H9 (cell line): ENCODE measurements around the gene RGN. TPM values are rescaled to one million over a fixed set of nuclear protein-coding genes. Genes with fewer than 3 reads are reported as not detected.
"Not testable (repeated sequence)": the region's sequence is repeated elsewhere in the genome, so short reads cannot be mapped to it uniquely, and the experiment has no call there.

Experiments
- DNase-seq: peaks from one replicate; pipeline ENCODE4 v3.0.0-alpha.2; 2017
- H2AFZ ChIP-seq: one replicate; pipeline ENCODE4 v1.6.1; 2013; ENCODE audit warnings: mild to moderate bottlenecking, low read length, control low read depth, moderate library complexity
- H2AK5ac ChIP-seq: 2 replicates; pipeline ENCODE4 v1.6.1; 2013; ENCODE audit warnings: low read length, control low read depth, mixed read lengths; ENCODE audit not compliant: insufficient read length
- H2BK120ac ChIP-seq: one replicate; pipeline ENCODE4 v1.6.1; 2013; ENCODE audit warnings: low read depth, mild to moderate bottlenecking, low read length, control low read depth, inconsistent platforms; ENCODE audit not compliant: poor library complexity, severe bottlenecking
- H2BK12ac ChIP-seq: 2 replicates; pipeline ENCODE4 v1.6.1; 2013; ENCODE audit warnings: low read length, control low read depth, mixed read lengths, low read depth; ENCODE audit not compliant: insufficient read length
- H2BK15ac ChIP-seq: 2 replicates; pipeline ENCODE4 v1.6.1; 2013; ENCODE audit warnings: low read depth, low read length, control low read depth
- H2BK20ac ChIP-seq: one replicate; pipeline ENCODE4 v1.6.1; 2013; ENCODE audit warnings: low read depth, mild to moderate bottlenecking, low read length, control low read depth, inconsistent platforms; ENCODE audit not compliant: poor library complexity, severe bottlenecking
- H2BK5ac ChIP-seq: 2 replicates; pipeline ENCODE4 v1.6.1; 2013; ENCODE audit warnings: low read length, control low read depth, mixed read lengths; ENCODE audit not compliant: insufficient read length
- H3K14ac ChIP-seq: 2 replicates; pipeline ENCODE4 v1.6.1; 2013; ENCODE audit warnings: low read length, control low read depth; ENCODE audit not compliant: insufficient read depth
- H3K18ac ChIP-seq: 2 replicates; pipeline ENCODE4 v1.6.1; 2013; ENCODE audit warnings: low read depth, mild to moderate bottlenecking, mixed read lengths, low read length, control low read depth; ENCODE audit not compliant: insufficient read length
- H3K23ac ChIP-seq: 2 replicates; pipeline ENCODE4 v1.6.1; 2013; ENCODE audit warnings: low read length, control low read depth, mixed read lengths, low read depth; ENCODE audit not compliant: insufficient read length
- H3K23me2 ChIP-seq: 2 replicates; pipeline ENCODE4 v1.6.1; 2013; ENCODE audit warnings: low read depth, mild to moderate bottlenecking, mixed read lengths, low read length, control low read depth; ENCODE audit not compliant: insufficient read length, poor library complexity, severe bottlenecking
- H3K27ac ChIP-seq: 2 replicates; pipeline ENCODE4 v1.5.1; 2013; ENCODE audit warnings: low read length, control low read depth, mixed read lengths, low read depth; ENCODE audit not compliant: insufficient read length
- H3K27me3 ChIP-seq: 2 replicates; pipeline ENCODE4 v1.6.1; 2013; ENCODE audit warnings: low read length, control low read depth, inconsistent platforms; ENCODE audit not compliant: insufficient read depth
- H3K4ac ChIP-seq: 2 replicates; pipeline ENCODE4 v1.6.1; 2013; ENCODE audit warnings: low read depth, mild to moderate bottlenecking, control low read depth, inconsistent platforms, low read length, moderate library complexity
- H3K4me1 ChIP-seq: 2 replicates; pipeline ENCODE4 v1.6.1; 2013; ENCODE audit warnings: low read length, control low read depth, inconsistent platforms; ENCODE audit not compliant: insufficient read depth
- H3K4me2 ChIP-seq: 2 replicates; pipeline ENCODE4 v1.6.1; 2013; ENCODE audit warnings: low read length, control low read depth, mixed read lengths; ENCODE audit not compliant: insufficient read length, insufficient read depth
- H3K56ac ChIP-seq: 2 replicates; pipeline ENCODE4 v1.6.1; 2013; ENCODE audit warnings: low read depth, mild to moderate bottlenecking, mixed read lengths, low read length, control low read depth; ENCODE audit not compliant: insufficient read length
- H3K79me1 ChIP-seq: 2 replicates; pipeline ENCODE4 v1.6.1; 2013; ENCODE audit warnings: low read depth, mild to moderate bottlenecking, moderate library complexity, low read length, control low read depth, inconsistent platforms; ENCODE audit not compliant: insufficient read depth, poor library complexity, severe bottlenecking
- H3K79me2 ChIP-seq: 2 replicates; pipeline ENCODE4 v1.6.1; 2013; ENCODE audit warnings: low read length, control low read depth, inconsistent platforms; ENCODE audit not compliant: insufficient read depth
- H3K9ac ChIP-seq: 2 replicates; pipeline ENCODE4 v1.6.1; 2013; ENCODE audit warnings: low read length, control low read depth, mixed read lengths; ENCODE audit not compliant: insufficient read length; ENCODE audit errors: extremely low read depth
- H3K9me3 ChIP-seq: one replicate; pipeline ENCODE4 v1.6.1; 2013; ENCODE audit warnings: low read depth, low read length, inconsistent platforms; ENCODE audit not compliant: control insufficient read depth
- H3T11ph ChIP-seq: one replicate; pipeline ENCODE4 v1.6.1; 2013; ENCODE audit warnings: mild to moderate bottlenecking, low read length, control low read depth, inconsistent platforms
- H4K20me1 ChIP-seq: one replicate; pipeline ENCODE4 v1.6.1; 2013; ENCODE audit not compliant: control insufficient read depth, insufficient read length, insufficient read depth
- H4K5ac ChIP-seq: 2 replicates; pipeline ENCODE4 v1.6.1; 2013; ENCODE audit warnings: low read depth, mild to moderate bottlenecking, mixed read lengths, low read length, control low read depth; ENCODE audit not compliant: insufficient read length
- H4K8ac ChIP-seq: replicated peaks from 2 replicates; pipeline ENCODE4 v1.6.1; 2013; ENCODE audit warnings: low read length, control low read depth, mixed read lengths, low read depth; ENCODE audit not compliant: insufficient read length
- H4K91ac ChIP-seq: 2 replicates; pipeline ENCODE4 v1.6.1; 2013; ENCODE audit warnings: low read depth, mild to moderate bottlenecking, moderate library complexity, mixed read lengths, low read length, control low read depth; ENCODE audit not compliant: insufficient read length
- H3K27ac Mint-ChIP-seq, 3 experiments: 2 replicates in 2 of 3; 3 replicates in 1 of 3; pipeline ENCODE4 v1.8.0; 2020 to 2021; ENCODE audit warnings: mixed read lengths in 3 of 3, mild to moderate bottlenecking in 1 of 3, moderate library complexity in 1 of 3
- H3K27me3 Mint-ChIP-seq: 2 replicates; pipeline ENCODE4 v1.8.0; 2021; ENCODE audit warnings: low read depth, mild to moderate bottlenecking, moderate library complexity, mixed read lengths
- H3K36me3 Mint-ChIP-seq, 3 experiments: 2 replicates in 2 of 3; 3 replicates in 1 of 3; pipeline ENCODE4 v1.8.0; 2020 to 2021; ENCODE audit warnings: low read depth in 3 of 3, mixed read lengths in 3 of 3; ENCODE audit not compliant: insufficient read depth in 1 of 3
- H3K4me1 Mint-ChIP-seq, 2 experiments: 2 replicates each; pipeline ENCODE4 v1.8.0; 2020; ENCODE audit warnings: mixed read lengths in 2 of 2
- H3K4me3 Mint-ChIP-seq, 2 experiments: 2 replicates in 1 of 2; 3 replicates in 1 of 2; pipeline ENCODE4 v1.8.0; 2020 to 2021; ENCODE audit warnings: mild to moderate bottlenecking in 2 of 2, mixed read lengths in 2 of 2, moderate library complexity in 1 of 2
- H3K9me3 Mint-ChIP-seq, 2 experiments: 2 replicates in 1 of 2; 3 replicates in 1 of 2; pipeline ENCODE4 v1.8.0; 2020; ENCODE audit warnings: mild to moderate bottlenecking in 2 of 2, mixed read lengths in 2 of 2, moderate library complexity in 1 of 2
- CTCF ChIP-seq: fragments of 200-600 bp; sonication (generic); conservative IDR thresholded peaks from 3 replicates; pipeline ENCODE4 v1.8.0; 2021; ENCODE audit warnings: antibody characterized with exemption, mild to moderate bottlenecking
- WGBS: extraction: QIAGEN DNeasy Blood & Tissue Kit; methylation state at CpG from one replicate; pipeline ENCODE4 v1.1.7; 2013; ENCODE audit warnings: missing lambda C conversion rate, low lambda C conversion rate, mixed read lengths; ENCODE audit not compliant: insufficient read length; ENCODE audit errors: extremely low coverage; 5-methylcytosine and 5-hydroxymethylcytosine counted together
- total RNA-seq: library from RNA; stranded (reverse); gene quantifications from 2 replicates; pipeline ENCODE4 v1.2.1, GENCODE V29; 2021

Gene RGN
- total RNA-seq, 1 experiment from 2014 or later = not detected

GRCh38 chrX:47133493-47133892 is 55.2 kb downstream of the RGN start:
- no peaks in the 10 kb centered on the region for H3K79me2 ChIP-seq
- H3K79me1 ChIP-seq = no peaks in the 10 kb centered on the region
- H3K4me1 ChIP-seq = no peaks in the 10 kb centered on the region
- no CpG with 5 or more reads among the region's 5 CpGs for WGBS
- no peak overlapping the region for H4K91ac ChIP-seq
- no peak overlapping the region for H3K4ac ChIP-seq
- H3K23me2 ChIP-seq = no peaks in the 10 kb centered on the region
- no peak overlapping the region for H3K4me2 ChIP-seq
- Mint-ChIP-seq H3K27me3 (no peaks in the 10 kb centered on the region; the same call in 1 of the 2 replicates), H3K4me3 (no peak overlapping the region), H3K4me1 (no peaks in the 10 kb centered on the region), H3K27ac (no peak overlapping the region), H3K9me3 (peaks cover 50 to 52% of the 10 kb centered on the region in 2 experiments), H3K36me3 (no peaks in the 10 kb centered on the region; a peak in 1 of 7 replicates)
- H3K9me3 ChIP-seq = no peaks in the 10 kb centered on the region
- no peak overlapping the region for H3K18ac ChIP-seq
- no peaks in the 10 kb centered on the region for H3K27me3 ChIP-seq
- no peaks in the 10 kb centered on the region for H4K20me1 ChIP-seq
- no peak for TF ChIP-seq CTCF
- H2BK15ac ChIP-seq = no peak overlapping the region
- H4K8ac ChIP-seq = no peak overlapping the region
- H2AK5ac ChIP-seq = no peak overlapping the region
- H2AFZ ChIP-seq = no peak overlapping the region
- no peak overlapping the region for H3K23ac ChIP-seq
- no peak overlapping the region for H4K5ac ChIP-seq
- no peak overlapping the region for H3K56ac ChIP-seq
- no peak for DNase-seq
- H3K27ac ChIP-seq = no peak overlapping the region
- no peak overlapping the region for H2BK12ac ChIP-seq
- no peak overlapping the region for H2BK20ac ChIP-seq
- H3K9ac ChIP-seq = no peak overlapping the region
- no peak overlapping the region for H2BK120ac ChIP-seq
- no peak overlapping the region for H3K14ac ChIP-seq
- H2BK5ac ChIP-seq = no peak overlapping the region
- H3T11ph ChIP-seq = no peak overlapping the region

- not testable (repeated sequence) for H3K79me2 ChIP-seq, H3K23ac ChIP-seq, H3K23me2 ChIP-seq, H3K27me3 ChIP-seq, H3K56ac ChIP-seq, H2AFZ ChIP-seq, H3K36me3 Mint-ChIP-seq, H4K91ac ChIP-seq, H2BK5ac ChIP-seq, H3K27ac ChIP-seq, H3K18ac ChIP-seq, H2BK12ac ChIP-seq, H3K4me2 ChIP-seq, H4K8ac ChIP-seq, H3K4me1 ChIP-seq, H3K9me3 ChIP-seq, H3K14ac ChIP-seq, DNase-seq, H3K27ac Mint-ChIP-seq, H2BK15ac ChIP-seq, H3K9ac ChIP-seq, H2BK20ac ChIP-seq, H3T11ph ChIP-seq, H3K4ac ChIP-seq, H3K27me3 Mint-ChIP-seq, H3K4me3 Mint-ChIP-seq, H4K20me1 ChIP-seq, H3K79me1 ChIP-seq, H3K4me1 Mint-ChIP-seq, H2BK120ac ChIP-seq, H4K5ac ChIP-seq, H2AK5ac ChIP-seq
- peaks cover 55 to 57% of the 10 kb centered on the region in 2 experiments for H3K9me3 Mint-ChIP-seq
- no CpG with 5 or more reads among the region's 5 CpGs for WGBS
These were observed 57.4 kb downstream of the RGN start for GRCh38 chrX:47135650-47136049.
